Testis (tissue), 3 donors: ENCODE data around the gene SNX19. TPM values are rescaled to one million over a fixed set of nuclear protein-coding genes. Genes with fewer than 3 reads are reported as not detected.

Experiments used
- DNase-seq: peaks from one replicate; pipeline ENCODE4 v3.0.0-alpha.2; 2019
- H3K27ac ChIP-seq, 2 donors: fragments of 200-600 bp; sonication (generic); one replicate each; pipeline ENCODE4 v1.5.1; 2019
- H3K27me3 ChIP-seq: fragments of 200-600 bp; sonication (generic); one replicate; pipeline ENCODE4 v1.5.1; 2019
- H3K36me3 ChIP-seq: fragments of 200-600 bp; sonication (generic); one replicate; pipeline ENCODE4 v1.5.1; 2017; ENCODE audit warnings: low read depth; ENCODE audit errors: missing control alignments
- H3K4me1 ChIP-seq: fragments of 200-600 bp; sonication (generic); one replicate; pipeline ENCODE4 v1.5.1; 2019
- H3K4me3 ChIP-seq, 2 donors: fragments of 200-600 bp; sonication (generic); one replicate each; pipeline ENCODE4 v1.5.1; 2017 to 2019
- H3K9me3 ChIP-seq: fragments of 200-600 bp; sonication (generic); one replicate; pipeline ENCODE4 v1.5.1; 2017
- POLR2A ChIP-seq: fragments of 450-650 bp; IDR thresholded peaks from one replicate; pipeline ENCODE4 v1.6.1; 2017; ENCODE audit warnings: antibody characterized with exemption, mild to moderate bottlenecking, moderate library complexity
- WGBS, 2 donors: methylation state at CpG; one replicate each; pipeline ENCODE4 v1.1.5; 2018; 5-methylcytosine and 5-hydroxymethylcytosine counted together
- intact Hi-C: fragments of 100-400 bp; cut with DNase I; formaldehyde crosslinking; loops from one replicate; pipeline ENCODE4 v1.15.1; 2023; ENCODE audit warnings: low total_unique reads
- polyA plus RNA-seq: library from polyadenylated mRNA; stranded (reverse); fragments of 350-450 nt; fragmentation: Illumina TruSeq; extraction: RNeasy Lipid Tissue Mini Kit (QIAGEN cat#74804); gene quantifications from one replicate; pipeline ENCODE4 v1.2.3, GENCODE V29; 2014; ENCODE audit warnings: low read depth, low replicate concordance; ENCODE audit not compliant: insufficient read depth
- total RNA-seq, 2 donors: library from RNA; depleted of rRNA; stranded (reverse); fragments of >200 nt; gene quantifications; one replicate each; pipeline ENCODE4 v1.2.3, GENCODE V29; 2016
- TF ChIP-seq, protein P1 (sequence below), 3 experiments: fragments of 450-650 bp in 2 of 3; fragments of 200-600 bp in 1 of 3; sonication (generic) in 1 of 3; IDR thresholded peaks; one replicate each; pipeline ENCODE4 v1.5.1; 2016 to 2019; ENCODE audit warnings: antibody characterized with exemption in 3 of 3, mild to moderate bottlenecking in 2 of 3, moderate library complexity in 1 of 3

The SNX19 gene
- total and polyA plus RNA-seq, 3 donors from 2014 or later = 131 to 153 (median 144) TPM

DNA sequence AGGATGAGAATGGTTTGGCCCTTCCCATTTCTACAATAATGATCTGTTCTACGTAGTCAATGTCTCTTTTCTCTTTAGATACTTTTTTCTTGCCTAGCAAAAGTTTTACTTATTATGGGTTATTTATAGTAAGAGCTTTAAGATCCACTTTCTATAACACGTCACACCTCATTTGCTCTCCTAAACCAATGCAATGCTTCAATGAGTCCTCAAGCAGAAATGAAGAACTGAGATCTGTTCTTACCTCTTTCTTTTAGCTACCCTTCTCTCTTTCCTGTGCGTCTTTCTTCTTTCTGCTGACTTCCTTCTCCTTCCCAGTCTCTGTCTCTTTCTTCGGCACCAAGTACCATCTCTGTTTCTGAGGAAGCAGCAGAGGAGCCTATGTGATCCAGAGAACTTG, 61.8 kb downstream of the SNX19 start:
- H3K9me3 ChIP-seq = no peaks in the 10 kb centered on the region
- 89 to 92% methylated on average over 4 of the region's 4 CpGs for WGBS, 2 donors
- no peaks in the 10 kb centered on the region for H3K36me3 ChIP-seq
- no peaks in the 10 kb centered on the region for H3K27me3 ChIP-seq
- intact Hi-C loops = no loop called here
- H3K27ac ChIP-seq = no peak overlapping the region
- no peak for DNase-seq
- H3K4me3 ChIP-seq = no peak overlapping the region
- no peaks in the 10 kb centered on the region for H3K4me1 ChIP-seq
- TF ChIP-seq, protein P1, sequence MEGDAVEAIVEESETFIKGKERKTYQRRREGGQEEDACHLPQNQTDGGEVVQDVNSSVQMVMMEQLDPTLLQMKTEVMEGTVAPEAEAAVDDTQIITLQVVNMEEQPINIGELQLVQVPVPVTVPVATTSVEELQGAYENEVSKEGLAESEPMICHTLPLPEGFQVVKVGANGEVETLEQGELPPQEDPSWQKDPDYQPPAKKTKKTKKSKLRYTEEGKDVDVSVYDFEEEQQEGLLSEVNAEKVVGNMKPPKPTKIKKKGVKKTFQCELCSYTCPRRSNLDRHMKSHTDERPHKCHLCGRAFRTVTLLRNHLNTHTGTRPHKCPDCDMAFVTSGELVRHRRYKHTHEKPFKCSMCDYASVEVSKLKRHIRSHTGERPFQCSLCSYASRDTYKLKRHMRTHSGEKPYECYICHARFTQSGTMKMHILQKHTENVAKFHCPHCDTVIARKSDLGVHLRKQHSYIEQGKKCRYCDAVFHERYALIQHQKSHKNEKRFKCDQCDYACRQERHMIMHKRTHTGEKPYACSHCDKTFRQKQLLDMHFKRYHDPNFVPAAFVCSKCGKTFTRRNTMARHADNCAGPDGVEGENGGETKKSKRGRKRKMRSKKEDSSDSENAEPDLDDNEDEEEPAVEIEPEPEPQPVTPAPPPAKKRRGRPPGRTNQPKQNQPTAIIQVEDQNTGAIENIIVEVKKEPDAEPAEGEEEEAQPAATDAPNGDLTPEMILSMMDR (IDR thresholded peaks at IDR 0.05) = no peak
- TF ChIP-seq POLR2A = no peak

DNA sequence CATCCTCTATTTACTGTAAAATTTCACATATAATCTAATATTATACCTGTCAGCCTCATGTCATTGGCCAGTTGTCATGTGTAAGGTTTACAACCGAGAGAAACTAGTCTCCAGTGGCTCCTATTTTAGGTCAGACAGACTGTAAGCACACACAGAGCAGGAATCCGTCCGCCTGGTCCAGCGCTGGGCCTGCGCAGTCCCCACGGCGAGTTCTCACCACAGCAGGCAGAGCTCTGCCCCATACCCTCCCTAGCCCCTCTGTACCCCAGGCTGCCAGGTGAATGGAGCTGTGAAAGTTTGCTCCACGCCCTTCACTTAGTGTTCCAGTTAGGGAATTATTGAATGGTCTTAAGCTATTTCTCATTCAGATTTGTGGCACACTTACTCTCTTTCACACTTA, 63.7 kb downstream of the SNX19 start:
- Histone ChIP-seq H3K4me1 (no peaks in the 10 kb centered on the region), H3K36me3 (no peaks in the 10 kb centered on the region), H3K9me3 (no peaks in the 10 kb centered on the region), H3K4me3 (no peak overlapping the region), H3K27ac (no peak overlapping the region), H3K27me3 (no peaks in the 10 kb centered on the region)
- 80 to 82% methylated on average over 8 of the region's 8 CpGs for WGBS, 2 donors
- DNase-seq = no peak
- intact Hi-C loops = no loop called here
- TF ChIP-seq, protein P1 (IDR thresholded peaks at IDR 0.05) = no peak
- TF ChIP-seq POLR2A = no peak

DNA sequence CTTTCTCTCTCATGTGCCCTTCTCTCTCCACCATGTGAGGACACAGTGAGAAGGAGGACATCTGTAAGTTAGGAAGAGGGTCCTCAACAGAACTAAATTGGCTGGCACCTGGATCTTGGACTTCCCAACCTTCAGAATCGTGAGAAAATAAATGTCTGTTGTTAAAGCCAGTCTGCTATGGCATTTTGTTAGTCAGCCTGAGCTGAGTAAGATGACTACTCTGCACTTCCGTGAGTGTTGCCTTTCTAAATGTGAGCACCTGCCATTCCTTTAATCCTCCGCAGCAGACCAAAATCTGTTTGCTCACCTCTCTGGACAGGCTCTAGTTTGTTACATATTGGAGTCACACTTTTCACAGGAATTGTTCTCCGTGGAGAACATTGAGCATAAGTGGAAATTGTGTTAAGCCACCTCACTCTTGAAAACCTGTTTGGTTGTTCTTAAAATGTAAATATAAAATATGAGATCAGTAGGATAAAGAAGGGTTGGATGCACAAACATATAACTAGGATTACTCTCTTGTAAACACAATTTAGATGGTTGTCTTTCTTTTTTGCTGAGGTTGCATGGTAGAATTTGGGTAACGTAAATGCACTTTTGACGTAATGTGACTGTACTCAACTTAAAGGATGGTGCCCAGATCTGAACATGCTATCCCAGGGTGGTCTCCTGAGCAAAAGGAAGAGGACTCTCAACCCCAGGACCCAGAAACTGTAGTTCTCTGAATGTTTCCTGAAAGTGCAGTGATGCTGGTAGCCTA, 65.9 kb downstream of the SNX19 start:
- H3K4me1 ChIP-seq = no peaks in the 10 kb centered on the region
- no peak overlapping the region for H3K4me3 ChIP-seq
- no peaks in the 10 kb centered on the region for H3K27me3 ChIP-seq
- no peak for DNase-seq
- H3K36me3 ChIP-seq = no peaks in the 10 kb centered on the region
- WGBS, 2 donors = 92 to 98% methylated on average over 6 of the region's 6 CpGs
- intact Hi-C loops = no loop called here
- no peaks in the 10 kb centered on the region for H3K9me3 ChIP-seq
- TF ChIP-seq POLR2A = no peak
- TF ChIP-seq, protein P1 (IDR thresholded peaks at IDR 0.05) = no peak
- H3K27ac ChIP-seq = no peak overlapping the region

DNA sequence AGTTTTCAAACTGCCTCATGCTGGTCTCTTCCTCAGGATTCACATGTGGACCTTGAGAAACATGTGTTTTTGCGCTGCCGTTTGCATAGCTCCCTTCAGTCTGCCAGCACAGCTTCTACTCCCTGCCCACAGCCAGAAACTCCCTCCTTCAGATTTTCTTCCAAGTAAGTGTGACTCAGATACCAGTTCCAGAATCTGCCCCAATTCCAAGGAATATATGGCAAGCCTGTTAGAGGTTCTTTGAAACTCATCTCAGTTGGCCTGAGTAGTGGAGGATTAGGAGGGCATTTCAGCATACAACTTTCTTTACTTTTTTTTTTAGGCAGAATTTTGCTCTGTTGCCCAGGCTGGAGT, 67.1 kb downstream of the SNX19 start:
- no peak for DNase-seq
- Histone ChIP-seq H3K36me3 (no peaks in the 10 kb centered on the region), H3K27me3 (no peaks in the 10 kb centered on the region), H3K4me3 (no peak overlapping the region), H3K9me3 (no peaks in the 10 kb centered on the region), H3K27ac (no peak overlapping the region), H3K4me1 (no peaks in the 10 kb centered on the region)
- no peak for TF ChIP-seq POLR2A
- TF ChIP-seq, protein P1 (IDR thresholded peaks at IDR 0.05) = no peak
- 64 to 86% methylated on average over 2 of the region's 2 CpGs for WGBS, 2 donors
- intact Hi-C loops = no loop called here
